HG02763 (cell line): ENCODE measurements around the gene SERPINE2.
A peak's percentile ranks its signal among the peaks of the same experiment; 100 is the strongest.
"Not testable (repeated sequence)": the region's sequence is repeated elsewhere in the genome, so short reads cannot be mapped to it uniquely, and the experiment has no call there.

Experiments used
- ATAC-seq: cut with Tn5 transposase; IDR thresholded peaks from one replicate; pipeline ENCODE4 v1.9.1; 2021; ENCODE audit warnings: mild to moderate bottlenecking, moderate library complexity; ENCODE audit not compliant: unreplicated experiment

The SERPINE2 gene

DNA sequence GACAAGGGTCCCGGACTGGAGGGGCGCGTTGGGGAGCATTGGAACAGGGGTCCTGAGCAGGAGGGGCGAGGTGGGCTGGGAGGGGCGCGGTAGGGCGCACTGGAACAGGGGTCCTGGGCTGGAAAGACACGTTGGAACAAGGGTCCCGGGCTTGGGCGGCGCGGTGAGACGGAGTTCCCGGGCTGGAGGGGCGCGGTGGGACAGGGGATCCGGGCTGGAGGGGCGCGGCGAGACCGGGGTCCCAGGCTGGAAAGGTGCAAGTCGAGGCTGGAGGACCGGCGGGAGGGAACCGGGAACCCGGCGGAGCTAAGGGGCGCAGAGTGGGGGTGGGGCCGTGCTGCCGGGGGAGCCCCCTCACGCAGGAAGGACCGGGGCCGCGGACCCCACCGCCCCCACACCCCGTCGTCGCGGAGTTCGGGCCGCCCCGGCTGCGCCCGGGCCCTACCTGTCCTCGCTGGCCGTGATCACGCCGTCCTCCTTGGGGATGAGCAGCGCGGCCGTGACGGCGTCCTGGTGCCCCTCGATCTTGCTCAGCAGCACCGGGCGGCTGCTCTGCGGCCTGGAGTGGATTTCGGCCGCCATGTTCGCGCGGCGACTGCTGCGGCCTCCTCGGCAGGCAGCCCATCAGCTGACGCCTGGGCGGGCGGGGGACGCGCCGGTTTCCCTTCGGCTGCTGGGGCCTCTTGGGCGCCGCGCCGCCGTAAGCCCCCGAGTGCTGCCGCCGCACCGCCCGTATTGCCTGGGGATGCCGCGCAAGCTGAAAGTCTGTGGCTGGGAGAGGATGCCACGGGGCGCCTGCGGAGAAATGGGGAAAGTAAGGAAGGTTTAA, 94.2 kb downstream of the SERPINE2 start, which contains the start of gene WDFY1:
Gene WDFY1, minus strand, starts transcription at position 633 of the 829 bp plus-strand sequence. Its CDS starts 51 bp downstream, at position 582.
- peak; percentile 81 for ATAC-seq

DNA sequence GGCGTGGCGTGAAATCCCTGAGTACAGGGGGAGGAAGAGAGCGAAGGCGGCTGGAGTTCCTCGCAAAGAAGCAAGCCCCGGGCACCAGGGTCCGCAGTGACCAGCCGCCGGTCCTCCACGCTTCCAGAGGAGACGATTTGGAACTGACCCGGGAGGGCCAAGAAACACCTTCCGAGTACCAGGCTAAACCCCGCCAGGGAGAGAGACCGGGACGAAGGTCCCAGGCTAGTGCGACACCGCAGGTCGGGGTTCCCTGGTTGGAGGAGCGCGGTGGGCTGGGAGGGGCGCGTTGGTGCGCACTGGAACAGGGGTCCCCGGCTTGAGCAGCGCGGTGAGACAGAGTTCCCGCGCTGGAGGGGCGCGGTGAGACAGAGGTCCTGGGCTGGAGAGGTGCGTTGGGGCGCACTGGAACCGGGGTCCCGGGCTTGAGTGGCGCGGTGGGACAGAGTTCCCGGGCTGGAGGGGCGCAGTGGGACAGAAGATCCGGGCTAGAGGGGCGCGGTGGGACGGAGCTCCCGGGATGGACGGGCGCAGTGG, 94.9 kb downstream of the SERPINE2 start:
- no peak for ATAC-seq

DNA sequence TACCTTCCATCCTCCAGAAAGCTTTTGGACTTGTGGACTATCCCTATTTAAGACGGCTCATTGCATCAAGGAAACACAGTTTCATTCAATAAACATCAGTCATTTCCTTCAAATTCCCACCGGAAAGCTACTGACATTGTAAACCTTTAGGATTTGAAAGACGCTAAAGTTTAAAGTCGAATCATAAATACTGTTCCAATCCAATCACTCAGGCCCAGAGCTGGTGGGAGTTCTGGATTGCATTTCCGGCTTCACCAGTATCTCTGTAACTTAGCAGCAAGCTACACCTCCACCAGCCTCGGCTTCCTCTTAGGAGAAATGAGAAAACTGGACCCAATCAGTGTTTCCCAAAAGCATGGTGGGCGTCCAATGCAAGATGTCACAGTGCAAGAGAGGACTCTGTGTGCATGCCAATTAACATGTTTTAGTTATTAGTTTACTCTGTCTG, 95.5 kb downstream of the SERPINE2 start:
- no peak for ATAC-seq

DNA sequence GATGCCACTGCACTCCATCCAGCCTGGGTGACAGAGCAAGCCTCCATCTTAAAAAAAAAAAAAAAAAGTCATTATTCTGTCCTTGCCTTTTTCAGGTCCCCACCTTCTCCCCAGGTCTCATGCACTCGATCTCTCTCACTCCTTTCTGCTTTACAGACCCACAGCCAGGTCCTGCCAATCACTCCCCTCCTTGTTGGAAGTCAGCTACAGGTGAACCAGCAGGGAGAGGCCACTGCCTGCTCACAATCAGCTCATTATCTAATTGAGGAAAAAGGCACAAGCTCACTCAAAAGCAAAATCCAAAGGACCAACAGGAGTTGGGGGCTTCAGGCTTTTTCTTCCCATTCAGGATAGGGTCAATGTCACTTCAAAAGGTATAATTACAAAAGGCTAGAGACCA, 96.0 kb downstream of the SERPINE2 start:
- no peak for ATAC-seq

DNA sequence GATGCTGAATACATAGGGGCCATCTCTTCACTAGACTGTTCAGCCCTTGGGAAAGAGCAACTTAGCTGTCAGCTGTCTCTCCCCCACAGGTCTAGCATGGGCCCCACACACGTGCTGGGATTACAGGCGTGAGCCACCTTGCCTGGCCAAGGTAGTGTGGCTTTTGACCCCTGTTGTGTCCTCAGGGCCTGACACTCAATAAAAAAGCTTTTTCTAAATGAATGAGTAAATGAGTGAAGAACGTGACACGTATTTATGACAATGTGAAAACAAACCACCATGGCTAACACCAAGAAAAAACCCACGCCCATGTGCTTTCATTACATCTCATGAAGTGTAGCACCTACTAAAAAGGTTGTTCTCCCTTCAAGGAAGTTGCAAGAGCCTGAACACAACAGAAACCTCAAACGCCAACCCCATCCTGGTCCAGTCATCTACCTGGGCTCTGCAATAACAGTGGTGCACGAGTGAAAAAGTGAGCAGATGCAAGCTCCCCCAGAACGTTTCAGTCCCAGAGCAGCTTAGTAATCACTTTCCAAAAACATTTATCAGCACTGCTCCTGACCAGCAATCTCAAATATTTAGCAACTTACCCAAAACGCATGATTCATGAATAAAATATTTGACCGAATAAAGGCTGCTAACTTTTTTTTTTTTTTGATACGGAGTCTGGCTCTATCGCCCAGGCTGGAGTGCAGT, 97.4 kb downstream of the SERPINE2 start:
- peak; percentile 43 for ATAC-seq

DNA sequence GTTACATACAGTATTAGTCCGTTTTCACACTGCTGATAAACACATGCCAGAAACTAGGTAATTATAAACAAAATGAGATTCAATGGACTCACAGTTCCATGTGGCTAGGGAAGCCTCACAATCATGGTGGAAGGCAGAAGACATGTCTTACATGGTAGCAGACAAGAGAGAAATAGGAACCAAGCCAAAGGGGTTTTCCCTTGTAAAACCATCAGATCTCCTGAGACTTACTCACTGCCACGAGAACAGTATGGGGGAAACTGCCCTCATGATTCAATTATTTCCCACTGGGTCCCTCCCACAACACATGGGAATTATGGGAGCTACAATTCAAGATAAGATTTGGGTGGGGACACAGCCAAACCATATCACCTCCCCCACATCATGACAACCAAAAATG, 99.6 kb downstream of the SERPINE2 start:
- not testable (repeated sequence) for ATAC-seq

DNA sequence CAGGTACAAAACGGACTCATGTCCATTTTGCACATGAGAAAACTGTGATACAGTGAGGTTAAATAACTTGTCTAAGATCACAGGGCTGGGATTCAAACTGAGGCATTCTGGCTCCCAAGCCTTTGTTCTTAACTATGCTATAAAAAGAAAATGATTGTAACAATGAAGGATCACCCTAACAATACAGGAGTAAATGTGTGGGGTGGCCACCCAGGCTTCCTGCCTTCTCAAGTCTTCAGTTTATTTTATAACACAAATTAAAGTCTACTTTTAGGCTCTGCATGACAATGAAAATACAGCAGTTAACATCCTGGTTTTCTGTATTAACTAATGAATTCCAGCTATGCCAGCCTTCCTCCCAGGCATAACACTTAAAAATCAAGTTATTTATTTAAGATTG, 101.6 kb downstream of the SERPINE2 start:
- ATAC-seq, result no peak

DNA sequence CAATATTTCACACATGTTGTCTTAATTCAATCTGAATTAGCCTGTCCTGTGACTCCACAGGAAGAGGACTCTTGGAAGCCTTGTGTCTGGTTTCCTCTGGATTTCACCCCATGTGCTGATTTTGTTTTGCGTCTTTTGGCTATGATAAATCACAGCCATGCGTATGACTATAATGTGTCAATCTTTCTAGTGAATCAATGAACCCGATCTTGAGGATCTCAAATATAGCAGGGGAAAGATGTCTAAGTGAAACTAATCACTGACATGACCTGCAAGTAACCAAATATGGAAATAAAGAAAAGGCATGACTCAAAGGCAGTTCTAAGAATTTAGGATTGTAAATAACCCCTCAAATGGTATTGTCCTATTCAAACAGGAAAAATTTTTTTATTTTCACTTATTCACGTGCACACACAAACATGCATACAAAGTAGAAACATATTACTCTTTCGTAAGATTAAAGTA, 102.2 kb downstream of the SERPINE2 start:
- ATAC-seq, result no peak

DNA sequence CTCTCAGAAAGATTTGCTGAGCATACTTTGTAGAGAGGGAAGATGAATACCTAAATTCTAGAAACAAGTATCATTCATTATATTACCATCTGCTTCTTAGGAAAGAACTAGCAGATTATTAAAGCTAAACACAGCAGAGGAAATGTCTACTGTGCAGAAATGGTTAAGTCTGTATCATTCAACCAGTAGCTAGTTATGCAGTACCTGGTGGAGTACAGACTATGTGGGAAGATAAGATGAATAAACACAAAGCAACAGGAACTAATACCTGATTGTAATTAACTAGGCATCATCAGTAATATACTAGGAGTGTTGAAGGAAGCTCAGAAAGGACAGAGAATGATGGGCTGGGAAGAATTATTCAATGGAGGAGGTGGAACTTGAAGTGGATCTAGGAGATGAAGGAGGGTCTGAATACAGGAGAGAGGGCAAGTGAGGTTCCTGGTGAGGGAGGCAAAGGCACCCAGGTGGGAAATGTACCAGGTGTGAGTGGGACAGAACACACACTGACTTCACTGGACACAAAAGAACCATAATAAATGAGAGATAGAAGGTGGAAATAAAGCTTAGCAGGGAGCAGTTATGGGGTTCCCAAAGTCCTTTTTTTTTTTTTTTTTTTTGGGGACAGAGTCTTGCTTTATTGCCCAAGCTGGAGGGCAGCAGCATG, 103.5 kb downstream of the SERPINE2 start:
- ATAC-seq, result no peak

DNA sequence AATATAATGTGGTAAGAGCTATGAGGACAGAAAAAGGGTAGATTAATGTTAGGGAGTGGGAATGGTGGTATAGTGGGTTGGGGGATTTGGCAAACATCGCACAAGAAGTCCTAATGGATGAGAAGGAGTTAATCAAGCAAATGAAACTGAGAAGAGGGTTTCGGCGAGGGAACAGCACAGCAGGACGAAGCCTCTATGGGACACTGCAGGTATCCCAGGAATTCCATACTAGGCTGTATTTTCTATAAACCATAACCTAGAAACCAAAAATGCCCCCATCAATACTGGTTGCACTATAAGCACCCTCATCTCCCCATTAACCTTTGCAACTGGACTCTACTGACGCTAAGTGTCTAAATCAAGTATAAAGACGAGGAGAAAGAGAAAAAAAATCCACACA, 104.2 kb downstream of the SERPINE2 start:
- no peak for ATAC-seq

DNA sequence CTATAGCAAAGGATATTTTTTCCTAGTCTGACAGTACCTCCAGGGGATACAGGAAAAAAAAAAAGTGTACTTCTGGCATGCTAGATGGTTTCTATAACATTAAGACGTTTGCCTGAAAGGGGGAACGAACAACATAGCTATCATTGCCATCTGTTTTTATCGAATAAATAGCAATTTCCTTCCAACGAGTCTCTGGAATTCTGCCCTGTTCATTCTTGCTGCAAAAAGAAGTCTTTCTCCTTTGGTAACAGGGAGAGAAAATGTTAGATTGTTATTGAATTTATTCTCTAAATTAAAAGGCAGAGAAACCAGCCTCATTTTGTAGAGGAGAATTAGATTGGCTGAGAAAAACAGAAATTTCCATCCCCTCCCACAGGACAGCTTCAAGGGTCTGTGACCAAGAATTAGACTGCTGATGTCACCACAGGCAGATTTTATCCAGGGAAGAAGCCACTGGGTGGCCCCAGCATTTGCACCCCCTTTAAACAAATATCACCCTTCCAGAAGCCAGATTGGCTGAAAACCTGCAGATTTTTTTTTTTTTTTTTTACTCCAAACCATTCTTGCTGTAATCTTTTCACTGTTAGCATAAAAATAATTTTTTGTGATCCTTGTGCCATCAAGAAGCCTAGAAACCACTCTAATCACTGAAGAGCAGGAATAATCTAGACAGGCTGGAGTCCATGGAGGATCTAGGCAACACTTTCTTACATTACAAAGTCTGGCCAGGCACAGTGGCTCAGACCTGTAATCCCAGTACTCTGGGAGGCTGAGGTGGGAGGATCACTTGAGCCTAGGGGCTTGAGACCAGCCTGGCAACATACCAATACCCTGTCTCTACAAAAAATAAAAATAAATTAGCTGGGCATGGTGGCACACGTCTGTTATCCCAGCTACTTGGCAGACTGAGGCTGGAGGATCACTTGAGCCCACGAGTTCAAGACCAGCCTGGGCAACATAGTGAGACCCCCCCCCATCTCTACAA, 106.0 kb downstream of the SERPINE2 start:
- no peak for ATAC-seq

DNA sequence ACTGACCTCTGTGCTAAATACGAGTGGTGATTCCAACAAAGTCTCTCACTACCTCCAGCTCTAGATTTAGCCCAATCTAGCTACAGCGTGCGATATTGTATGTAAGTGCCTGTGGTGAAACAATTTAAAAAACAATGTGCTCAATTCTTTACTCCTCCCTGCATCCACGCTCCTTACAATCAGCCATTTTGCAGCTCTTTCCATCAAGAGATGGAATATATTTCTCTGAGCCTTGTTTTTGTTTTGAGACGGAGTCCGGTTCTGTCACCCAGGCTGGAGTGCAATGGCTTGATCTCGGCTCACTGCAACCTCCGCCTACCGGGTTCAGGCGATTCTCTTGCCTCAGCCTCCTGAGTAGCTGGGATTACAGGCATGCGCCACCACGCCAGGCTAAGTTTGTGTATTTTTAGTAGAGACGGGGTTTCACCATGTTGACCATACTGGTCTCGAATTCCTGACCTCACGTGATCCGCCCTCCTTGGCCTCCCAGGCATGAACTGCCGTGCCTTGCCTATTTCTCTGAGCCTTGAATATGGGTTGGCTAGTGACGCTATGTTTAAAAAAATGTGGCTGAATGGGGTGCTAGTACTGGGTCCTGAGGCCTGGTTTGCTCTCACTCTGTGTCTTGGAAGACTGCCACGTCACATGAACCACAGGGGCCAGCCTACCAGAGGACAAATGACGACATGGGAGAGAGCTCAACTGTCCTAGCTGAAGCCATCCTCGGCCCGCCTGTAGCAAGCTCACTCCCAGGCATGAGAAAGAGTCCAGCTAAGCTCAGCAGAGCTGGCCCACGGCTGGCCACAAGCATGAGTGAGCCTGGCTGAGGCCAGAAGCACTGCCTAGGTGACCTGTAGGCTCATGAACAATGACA, 108.7 kb downstream of the SERPINE2 start:
- no peak for ATAC-seq

DNA sequence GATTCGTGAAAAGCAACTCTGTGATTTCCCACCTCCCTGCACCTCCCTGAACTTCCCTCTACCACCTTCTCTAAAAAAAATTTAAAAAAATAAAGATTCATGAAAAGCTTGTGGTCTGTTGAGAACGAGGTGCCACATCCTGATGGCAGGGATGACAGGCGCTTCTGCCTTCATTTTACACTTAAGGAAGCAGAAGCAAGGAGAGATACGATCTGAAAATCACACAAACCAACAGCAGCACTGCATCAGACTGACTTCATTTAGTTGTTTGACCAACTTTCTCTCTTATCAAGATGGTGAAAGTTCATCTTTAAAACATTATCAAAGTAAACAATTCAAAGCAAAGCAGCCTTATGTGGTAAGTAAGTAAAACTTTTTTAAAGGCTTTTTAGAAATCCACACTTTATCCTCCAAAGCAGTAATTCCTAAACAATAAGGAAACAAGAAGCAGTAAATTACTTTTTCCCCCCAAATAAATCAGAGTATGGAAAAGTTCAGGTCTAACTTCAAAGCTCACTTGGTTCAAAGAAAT, 109.4 kb downstream of the SERPINE2 start:
- ATAC-seq, result no peak

DNA sequence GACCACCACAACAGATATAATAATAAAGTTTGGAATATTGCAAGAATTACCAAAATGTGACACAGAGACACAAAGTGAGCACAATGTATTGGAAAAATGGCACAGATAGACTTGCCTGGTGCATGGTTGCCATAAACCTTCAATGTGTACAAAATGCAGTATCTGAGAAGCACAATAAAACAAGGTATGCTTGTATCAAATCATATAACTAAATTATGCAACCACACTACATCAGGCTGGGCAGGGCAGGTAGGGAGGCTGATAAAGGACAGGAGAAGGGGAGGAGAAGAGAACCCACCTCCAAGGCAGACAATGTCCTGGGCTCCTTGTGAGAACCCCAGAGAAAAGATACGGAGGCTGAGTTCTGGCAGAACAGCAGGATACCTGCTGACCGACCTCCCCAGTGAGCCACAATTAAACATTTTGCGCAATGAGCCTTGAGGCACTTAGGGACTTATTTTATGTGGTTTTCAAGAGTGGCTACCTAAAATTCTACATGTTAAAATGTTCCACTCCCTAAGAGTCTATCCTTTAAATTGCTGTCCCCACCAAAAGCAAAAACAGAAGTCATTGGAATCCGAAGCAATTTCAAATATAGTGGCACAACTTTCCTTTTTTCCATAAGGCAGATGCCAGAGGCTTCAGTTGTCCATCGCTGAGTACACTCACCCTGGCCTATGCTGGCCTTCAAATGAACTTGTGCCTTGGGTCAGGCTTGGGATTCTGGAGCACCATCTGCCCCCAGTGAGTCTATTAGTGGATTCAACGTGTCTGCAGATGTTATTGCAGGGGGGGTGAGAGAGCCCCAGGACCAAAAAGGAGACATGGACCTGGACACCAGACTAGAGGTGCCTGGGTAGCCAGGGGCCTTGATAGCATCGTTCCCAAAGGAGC, 110.7 kb downstream of the SERPINE2 start:
- no peak for ATAC-seq

DNA sequence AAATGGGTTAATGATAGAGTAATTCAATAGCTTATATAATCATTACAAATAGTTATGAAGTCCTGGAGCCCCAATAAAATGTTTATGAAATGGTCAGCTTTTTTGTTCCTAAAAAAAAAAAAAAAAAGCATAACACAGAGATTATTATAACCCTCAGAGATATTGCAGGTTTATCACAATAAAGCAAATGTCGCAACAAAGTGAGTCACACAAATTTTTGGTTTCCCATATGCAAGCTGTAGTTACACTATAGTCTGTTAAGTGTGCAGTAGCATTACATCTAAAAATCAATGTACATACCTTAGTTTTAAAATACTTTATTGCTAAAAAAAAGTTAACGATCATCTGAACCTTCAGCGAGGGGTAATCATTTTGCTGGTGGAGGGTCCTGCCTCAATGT, 114.0 kb downstream of the SERPINE2 start:
- no peak for ATAC-seq
